HG03575 (cell line): ENCODE data around the gene CERS6.

Experiments
- ATAC-seq: cut with Tn5 transposase; IDR thresholded peaks from one replicate; pipeline ENCODE4 v1.9.1; 2021; ENCODE audit not compliant: unreplicated experiment, insufficient number of reproducible peaks, low FRiP score; ENCODE audit errors: extremely low read depth

Gene CERS6

DNA sequence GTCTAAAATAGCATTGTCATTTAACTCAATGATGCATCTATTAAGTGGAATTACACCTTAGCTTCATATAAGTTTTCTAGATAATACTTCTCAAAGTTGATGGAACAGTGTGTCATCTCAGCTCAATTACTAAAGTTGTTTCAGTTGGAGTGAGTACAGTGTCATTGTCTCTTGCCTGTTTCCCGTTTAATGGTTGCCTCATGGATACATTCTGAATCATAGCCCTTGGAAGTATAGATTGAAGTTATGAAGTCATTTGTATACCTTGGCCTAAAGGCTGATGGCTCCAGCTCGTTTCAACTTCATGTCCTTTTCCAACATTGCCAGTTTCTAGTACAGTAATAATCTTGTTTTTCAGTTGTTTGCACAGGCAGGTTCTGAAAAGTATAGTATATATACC lies 215.9 kb downstream of the CERS6 start:
- ATAC-seq: no peak

- no peak for ATAC-seq
These were observed 217.5 kb downstream of the CERS6 start for GRCh38 chr2:168673265-168674189.

DNA sequence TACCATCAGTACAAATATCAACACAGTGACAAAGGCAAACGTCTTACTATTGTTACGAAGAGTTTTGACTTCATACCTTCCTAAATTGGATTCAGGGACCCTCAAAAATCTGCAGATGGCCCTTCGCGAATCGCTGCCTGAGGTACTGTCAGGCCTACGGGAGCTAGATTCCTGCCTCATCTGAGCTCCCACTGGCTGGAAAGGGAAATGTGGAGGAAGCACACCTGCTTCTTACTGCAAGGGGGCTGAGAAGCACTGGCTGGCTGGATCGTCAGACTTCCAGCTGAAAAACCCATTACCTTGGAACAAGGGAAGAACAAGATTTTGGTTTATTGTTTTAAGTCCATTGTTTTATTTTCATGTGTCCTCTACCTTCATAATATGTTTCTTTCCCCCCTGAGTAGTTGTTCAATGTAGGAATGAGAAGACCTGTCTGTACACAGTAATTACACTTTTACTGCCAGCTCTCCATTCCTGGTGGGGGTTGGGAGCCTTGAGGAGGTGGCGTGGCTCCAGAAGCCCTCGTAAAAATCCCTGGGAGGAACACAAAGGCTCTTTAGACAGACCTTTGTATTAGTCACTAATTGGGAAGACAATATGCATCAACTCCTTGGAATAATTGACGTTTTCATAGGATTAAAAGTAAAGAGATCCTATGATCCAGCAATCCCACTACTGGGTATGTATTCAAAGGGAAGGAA lies 222.2 kb downstream of the CERS6 start:
- ATAC-seq: no peak

DNA sequence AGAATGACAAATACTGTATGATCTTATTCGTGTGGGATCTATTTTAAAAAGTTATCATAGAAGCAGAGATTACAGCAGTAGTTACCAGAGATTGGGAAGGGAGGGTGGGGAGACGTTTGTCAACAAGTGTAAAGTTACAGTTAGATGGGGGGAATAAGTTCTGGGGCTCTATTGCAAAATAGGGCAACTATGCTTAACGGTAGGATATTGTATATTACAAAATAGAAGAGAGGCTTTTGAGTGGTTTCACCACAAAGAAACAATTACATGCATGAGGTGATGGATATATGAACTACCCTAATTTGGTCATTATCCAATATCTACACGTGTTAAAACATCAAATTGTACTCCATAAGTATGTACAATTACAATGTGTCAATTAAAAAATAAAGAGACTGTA lies 223.0 kb downstream of the CERS6 start:
- no peak for ATAC-seq

DNA sequence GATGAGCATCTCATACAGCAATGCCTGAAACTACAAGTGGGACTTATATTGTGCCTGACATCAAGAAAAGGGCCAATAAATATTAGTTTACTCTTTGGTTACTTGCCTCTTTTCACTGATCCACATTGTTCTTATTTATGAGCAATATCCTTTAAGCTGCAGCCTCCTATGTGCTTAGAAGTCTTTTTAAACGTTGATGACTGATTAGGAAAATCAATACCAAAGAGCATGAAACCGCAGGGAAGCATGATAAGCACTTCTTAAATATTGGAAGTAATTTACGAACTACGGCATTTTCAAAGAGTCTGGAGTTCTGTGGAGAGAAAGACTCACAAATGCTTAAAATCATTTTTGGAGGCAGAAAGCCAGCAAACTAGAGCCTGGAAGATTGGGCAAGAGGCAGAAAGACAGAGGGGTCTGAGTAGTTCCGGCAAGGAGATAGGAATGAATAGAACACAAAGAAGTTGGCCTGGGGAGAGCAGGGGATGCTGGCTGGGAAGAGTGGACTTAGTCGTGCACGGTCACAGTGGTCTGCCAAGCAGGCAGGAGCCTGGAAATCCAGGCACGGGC lies 223.8 kb downstream of the CERS6 start:
- no peak for ATAC-seq

DNA sequence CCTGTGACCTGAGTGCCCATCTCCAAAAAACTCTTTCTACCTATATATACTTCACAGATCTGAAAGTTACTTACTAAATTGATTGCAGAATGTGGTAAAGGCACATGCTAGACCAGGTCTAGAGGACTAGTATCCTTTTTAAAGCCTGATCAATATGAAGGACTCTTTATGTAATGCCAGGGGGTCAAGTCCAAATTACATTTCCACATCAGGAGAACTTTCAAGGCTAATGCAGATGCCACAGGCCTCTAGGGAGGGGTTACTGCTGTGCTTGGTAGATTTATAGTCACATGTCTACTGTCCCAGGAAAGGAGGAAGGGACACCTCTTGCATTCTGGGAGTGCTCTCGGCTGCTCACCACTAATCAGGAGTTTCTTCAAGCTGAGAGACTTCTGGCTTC lies 227.9 kb downstream of the CERS6 start:
- no peak for ATAC-seq

GRCh38 chr2:168684921-168685599 lies 229.0 kb downstream of the CERS6 start:
- no peak for ATAC-seq

GRCh38 chr2:168685600-168686451 lies 229.8 kb downstream of the CERS6 start:
- no peak for ATAC-seq

DNA sequence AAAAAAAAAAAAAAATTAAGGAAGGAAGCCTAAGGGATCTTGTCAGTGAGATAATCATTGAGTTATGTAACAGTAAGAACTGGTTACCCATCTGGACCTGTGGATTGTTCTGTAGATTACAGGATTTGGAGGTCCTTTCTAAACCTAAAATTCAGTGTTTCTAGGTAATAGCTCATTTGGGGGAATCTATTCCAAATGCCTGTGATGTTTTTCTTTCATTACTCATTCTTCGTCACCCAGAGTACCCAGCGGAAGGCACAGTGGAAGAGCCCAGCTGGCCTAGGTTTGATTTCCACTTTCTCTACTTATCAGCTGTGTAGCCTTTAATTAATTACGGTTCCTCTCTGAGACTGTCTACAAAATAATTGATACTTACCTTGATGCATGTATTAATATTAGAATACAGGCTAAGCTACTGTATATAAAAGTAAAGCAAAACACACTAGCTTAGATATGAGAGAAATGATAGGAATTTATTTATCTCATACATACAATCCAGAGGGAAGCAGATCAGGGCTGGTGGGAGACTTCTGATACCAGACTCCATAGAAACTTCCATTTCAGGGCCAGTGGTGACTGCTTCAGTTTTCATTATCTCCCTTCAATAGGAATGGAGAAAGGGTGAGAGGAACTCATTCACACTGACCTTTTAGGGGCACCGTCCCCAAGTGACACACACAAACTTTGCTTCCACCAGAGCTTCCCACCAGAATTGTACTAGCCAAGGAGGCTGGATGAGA lies 230.6 kb downstream of the CERS6 start:
- no peak for ATAC-seq

- no peak for ATAC-seq
These were observed 231.2 kb downstream of the CERS6 start for GRCh38 chr2:168687314-168687713.

DNA sequence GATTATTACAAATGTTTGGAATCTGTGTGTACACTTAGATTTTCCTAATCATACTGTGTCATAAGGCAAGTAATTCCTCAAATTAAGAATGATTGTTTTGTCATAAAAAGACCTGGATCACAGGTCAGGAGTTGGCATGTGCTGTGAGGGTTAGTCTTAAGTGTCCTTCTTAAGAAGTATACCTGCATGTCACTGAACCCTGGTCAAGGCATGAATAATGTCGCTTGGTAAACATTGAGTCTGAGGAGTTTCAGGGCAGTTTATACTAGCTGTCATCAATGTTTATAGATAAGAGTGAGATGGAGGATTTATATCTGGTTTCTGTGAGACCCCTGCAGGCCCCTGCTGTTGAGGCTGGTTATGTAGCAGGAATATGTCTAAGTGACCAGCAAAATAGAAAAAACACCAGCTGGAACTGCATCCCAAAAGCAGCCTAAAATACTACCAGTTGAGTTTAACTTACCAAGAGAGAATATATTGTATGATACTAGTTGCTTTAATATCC lies 234.4 kb downstream of the CERS6 start:
- no peak for ATAC-seq

DNA sequence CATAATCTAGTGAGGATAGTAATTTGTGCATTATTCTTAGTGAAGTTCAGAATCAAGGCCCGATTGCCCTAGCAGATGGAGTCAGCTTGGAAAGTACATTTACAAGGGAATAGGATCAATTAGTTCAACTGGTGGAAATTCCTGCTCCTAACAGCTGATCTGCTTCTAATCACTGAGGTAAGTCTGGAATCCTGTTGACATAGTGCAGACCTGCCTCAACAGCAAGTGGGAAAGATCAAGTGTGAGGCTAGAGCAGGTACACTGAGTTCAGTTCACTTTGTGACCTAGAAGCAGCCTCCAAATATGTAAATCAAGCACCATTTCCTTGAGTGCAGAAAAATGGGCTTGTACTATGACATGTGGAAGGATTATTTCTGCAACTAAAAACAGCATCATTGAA lies 235.1 kb downstream of the CERS6 start:
- ATAC-seq: no peak

- no peak for ATAC-seq
These were observed 236.2 kb downstream of the CERS6 start for GRCh38 chr2:168692132-168692744.

DNA sequence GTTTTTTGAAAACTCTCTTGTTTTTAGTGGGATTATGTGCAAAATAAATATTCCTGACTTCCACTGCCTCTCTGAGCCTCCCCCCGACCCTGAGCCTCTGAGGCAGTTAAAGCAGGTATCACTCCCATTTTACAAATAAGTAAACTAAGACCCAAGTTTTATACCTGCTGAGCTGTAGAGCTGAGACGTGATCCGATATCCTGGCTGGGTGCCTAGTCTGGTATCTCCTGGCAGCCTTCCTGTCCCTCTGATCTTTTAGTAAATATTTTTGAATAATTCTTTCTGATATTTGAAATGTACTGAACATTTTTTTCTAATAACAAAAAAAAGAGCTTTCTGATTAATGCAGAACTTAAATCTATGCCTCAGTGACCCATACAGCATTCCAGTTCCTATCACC lies 238.1 kb downstream of the CERS6 start:
- no peak for ATAC-seq

DNA sequence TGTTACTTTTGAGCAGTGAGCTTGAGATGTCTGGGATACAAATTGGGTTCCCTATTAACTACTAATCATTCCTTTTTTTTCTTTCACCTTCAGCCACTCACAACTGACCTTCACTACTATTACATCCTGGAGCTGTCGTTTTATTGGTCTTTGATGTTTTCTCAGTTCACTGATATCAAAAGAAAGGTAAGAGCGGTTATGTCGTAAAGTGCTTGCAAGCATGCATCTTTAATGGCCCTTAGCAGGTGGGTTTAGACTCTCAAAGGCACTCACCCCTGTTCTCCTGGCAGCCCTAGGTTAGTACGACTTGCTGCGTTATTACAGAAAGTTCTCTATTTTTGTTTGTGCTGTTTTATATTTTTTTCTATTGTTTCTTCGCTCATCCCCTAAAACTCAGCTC lies 238.8 kb downstream of the CERS6 start:
- no peak for ATAC-seq

DNA sequence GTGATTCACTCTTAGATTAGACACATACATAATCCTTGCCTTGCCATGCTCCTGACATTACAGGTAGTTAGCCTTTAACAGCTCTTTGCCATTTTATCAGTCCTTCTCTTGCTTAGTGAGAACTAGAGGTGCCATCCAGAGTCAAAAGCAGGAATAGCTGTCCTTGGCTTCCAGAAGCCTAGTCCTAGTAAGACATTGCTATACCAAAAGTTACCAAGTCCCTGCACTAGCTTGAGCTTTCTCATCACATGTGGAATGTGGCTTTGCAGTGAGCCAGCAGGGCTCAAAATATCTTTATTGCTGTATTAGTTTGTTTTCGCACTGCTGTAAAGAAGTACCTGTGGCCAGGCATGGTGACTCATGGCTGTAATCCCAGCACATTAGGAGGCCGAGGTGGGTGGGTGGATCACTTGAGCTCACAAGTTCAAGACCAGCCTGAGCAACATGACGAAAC lies 241.6 kb downstream of the CERS6 start:
- no peak for ATAC-seq

- no peak for ATAC-seq
These were observed 242.9 kb downstream of the CERS6 start for GRCh38 chr2:168698969-168699368.
